Activated CD8-positive, alpha-beta memory T cell treated with anti-CD3 and anti-CD28 coated beads, Interleukin-2, amount 50 U/mL, for 1 hour (primary cell): Measurements from ENCODE around the gene LGR5.

Source experiments
- DNase-seq: peaks from one replicate; pipeline ENCODE4 v3.0.0-alpha.2; 2020; ENCODE audit errors: extremely low read depth

Gene LGR5

GRCh38 chr12:71438670-71439361 lies 782 bp upstream of the LGR5 start:
- no peak for DNase-seq

DNA sequence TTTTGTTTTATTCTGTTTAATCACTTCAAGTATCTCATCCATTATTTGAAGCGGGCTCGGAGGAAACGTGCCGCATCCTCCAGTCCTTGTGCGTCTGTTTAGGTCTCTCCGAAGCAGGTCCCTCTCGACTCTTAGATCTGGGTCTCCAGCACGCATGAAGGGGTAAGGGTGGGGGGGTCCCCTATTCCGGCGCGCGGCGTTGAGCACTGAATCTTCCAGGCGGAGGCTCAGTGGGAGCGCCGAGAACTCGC lies 311 bp upstream of the LGR5 start:
- DNase-seq, result no peak

DNA sequence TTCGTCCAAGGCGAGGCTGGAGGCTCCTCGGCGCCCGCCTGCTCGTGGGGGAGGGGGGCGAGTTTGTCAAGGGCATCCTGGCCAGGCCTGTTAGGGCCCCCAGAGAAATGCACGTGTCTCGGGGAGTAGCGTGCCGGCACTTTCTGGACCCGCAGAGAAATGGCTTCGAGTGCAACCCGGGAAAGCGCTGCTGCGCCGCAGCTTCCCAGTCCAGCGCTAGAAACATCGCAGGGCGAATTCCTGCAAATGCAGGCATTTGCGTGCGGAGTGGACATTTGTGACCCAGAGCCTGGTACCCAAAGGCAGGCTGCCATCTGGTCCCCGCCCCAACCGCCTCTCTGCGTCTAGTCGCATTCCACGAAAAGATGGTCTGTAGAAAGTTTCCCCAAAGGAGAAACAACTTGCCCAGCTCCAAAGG lies 756 bp downstream of the LGR5 start:
- DNase-seq, result no peak

DNA sequence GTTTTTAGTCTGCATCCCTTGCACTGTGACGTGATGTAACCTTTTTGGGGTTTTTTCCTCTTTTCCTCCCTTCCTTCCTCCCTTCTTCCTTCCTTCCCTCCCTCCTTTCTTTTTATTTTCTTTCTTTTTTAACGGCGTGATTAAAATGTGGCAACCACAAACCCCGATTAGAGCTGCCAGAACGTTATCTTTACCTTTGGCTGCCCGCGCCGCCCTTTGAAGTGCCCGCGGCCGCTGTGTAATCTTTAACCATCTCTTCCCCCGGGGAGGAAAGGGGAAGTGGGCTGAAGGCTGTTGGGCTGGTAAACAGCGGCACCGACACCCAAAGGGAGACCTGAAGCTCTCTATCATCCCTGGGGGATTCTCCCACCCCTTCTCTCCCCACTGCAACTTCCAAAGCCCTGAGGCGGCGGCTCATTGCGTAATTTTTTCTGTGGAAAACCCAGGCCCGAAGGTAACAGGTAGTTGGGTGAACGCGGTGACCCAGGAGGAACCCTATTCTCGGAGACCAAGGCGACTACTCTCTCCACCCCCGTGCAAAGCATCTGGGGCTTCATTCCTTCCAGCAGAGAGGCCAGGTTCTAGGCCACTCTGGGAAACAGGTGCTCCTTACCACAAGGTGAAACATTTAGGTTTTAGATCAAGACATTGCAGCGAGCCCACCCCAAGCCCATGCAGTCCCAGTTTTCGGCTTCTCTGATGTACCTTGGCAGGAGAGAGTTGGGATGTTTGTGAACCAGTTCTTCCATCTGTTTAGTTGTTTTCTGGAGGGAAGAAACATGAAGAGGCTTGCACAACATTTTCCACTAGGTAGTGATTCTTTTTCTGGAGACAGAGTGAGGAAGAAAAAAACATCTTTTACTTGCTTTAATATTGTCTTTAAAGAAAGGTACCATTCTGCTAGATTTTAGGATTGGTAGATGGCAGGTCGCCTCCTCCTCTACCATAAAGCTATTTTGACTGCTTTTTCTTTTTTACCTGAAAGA lies 1.5 kb downstream of the LGR5 start:
- DNase-seq, result no peak

DNA sequence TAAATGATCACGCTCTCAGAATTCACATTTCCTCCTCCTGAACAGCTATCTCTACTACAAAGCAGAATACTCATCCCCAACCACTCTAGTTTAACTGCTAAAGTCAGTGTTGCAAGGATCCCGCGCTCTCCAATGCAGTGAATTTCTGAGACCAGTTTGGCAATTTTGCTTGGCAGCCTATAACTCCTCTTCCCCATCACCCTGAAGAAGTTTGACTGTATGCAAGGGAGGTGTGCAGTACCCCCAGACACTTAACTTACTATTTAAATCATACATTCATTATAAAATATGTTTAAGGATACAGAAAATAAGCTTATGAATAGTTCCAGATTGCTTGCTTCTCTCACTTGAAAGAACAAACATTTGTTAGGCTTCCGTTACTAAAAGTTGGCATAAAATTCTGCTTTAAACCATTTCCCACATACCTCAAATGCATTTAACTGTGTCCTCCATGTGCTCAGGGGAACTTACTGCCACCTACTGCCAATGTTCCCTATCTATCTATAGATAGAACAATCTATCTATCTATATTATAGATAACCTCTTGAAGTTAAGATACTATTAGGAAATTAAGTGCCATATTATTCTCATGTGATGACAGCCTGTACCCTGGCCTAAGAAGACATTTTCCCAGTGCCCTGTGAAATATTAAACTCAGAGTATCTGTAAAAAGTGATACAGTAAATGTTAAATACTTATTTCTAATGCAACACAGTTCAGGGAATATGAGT lies 2.4 kb downstream of the LGR5 start:
- DNase-seq, result no peak

DNA sequence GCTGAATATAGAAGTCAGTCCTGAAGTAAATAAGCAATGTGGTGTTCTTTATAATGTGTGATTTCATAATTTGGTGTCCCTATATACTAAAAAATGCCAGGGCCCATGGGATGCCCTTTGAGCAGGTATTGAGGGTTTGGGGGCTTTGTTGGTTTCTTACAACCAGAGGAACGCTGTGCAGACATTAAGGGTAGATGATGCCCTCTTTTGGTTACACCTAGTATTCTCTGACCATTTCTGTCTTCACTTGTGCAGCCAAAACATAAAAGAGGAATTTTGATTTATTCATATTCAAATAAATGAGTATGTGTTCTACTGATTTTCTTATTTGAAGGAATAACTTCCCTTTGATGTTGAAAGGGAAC lies 3.0 kb downstream of the LGR5 start:
- no peak for DNase-seq

DNA sequence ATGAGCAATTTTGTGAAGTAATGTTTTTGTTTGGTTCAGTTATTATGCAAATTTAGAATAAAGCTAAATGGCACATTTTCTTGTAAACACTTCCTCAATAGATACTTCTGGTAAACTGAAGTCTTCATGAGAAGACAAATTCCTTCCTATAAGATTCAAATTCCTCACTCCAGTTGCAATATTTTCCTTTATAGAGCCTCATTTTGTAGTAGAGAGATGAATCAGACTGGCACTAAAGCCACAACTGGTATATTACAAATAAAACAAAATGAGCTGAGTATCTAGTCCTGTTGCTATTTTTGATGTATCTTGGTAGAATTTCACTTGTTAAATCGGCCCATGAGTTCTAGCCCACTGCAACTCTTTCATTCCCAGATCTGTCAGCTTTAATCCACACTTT lies 5.5 kb downstream of the LGR5 start:
- no peak for DNase-seq

DNA sequence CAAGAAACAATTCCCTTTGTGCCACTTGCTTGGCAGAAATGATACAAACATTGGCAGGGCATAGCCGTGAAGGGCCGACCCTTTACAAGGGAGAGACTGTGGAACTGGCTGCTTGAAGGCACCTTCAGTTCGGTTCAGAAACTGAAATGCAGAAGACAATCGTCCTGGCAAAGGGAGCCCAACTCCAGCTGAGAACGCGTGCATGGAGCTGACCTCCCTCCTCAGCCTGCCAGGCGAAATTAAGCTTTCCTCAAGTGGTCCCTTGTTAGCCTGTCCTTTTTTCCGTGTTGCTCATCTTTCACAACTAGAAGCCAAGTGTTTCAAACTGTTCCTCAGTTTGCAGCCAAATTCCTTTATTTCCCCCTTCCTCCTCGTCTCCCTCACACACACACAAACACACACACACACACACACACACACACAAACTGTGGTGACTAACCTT lies 8.1 kb downstream of the LGR5 start:
- no peak for DNase-seq

- DNase-seq, result no peak
Observed at GRCh38 chr12:71448150-71448581, 8.6 kb downstream of the LGR5 start.

DNA sequence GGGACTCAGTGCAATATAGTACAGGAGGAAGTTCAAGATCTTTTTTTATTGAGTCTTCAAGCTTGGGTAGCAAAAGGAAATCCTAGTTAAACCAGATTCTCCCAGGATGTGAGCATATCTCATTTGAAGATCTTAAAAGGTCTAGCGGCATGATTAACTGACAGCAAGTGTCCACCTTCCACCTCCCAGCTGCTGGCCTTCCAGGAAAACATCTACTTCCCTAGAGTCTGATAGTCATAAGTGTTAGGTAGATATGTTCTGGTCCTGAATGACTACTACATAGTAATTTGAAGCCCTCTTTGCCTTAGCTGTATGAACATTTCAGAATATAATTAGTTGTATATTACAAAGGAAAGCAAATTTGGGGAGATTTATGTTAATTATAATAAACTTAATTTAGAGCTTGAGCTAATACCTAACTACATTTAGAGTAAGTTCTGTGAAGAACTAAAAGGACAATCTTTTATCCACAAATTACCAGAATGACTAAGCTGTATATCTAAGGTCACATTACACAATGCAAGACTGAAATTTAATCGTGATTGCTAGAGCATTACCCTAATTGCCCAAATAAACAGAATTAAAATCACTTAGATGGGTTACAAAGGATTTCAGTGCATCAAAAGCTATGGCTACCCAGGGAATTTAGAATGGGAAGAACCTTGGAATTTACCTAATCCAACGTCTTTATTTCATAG lies 9.9 kb downstream of the LGR5 start:
- no peak for DNase-seq

DNA sequence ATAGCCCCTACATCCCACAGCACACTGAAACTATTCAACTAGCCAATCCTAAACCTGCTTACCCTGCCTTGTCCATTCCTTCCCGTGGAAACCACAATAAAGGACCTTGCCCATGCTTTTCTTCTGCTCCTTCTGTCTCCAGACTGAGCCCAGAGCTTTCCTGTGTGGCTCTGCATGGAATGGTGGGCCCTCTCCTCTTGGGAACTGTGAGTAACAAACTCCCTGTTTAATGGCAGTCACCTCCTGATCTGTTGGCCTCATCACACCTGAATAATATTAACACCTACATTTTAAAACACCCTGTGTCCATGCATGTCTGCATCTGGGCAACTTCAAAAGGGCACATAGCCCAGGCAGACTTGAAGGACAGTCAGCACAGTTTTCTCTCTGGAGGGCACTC lies 12.4 kb downstream of the LGR5 start:
- DNase-seq, result no peak

- no peak for DNase-seq
Observed at GRCh38 chr12:71455028-71455737, 15.6 kb downstream of the LGR5 start.

GRCh38 chr12:71456316-71456715 lies 16.7 kb downstream of the LGR5 start:
- no peak for DNase-seq

GRCh38 chr12:71456990-71457389 lies 17.4 kb downstream of the LGR5 start:
- DNase-seq, result no peak

DNA sequence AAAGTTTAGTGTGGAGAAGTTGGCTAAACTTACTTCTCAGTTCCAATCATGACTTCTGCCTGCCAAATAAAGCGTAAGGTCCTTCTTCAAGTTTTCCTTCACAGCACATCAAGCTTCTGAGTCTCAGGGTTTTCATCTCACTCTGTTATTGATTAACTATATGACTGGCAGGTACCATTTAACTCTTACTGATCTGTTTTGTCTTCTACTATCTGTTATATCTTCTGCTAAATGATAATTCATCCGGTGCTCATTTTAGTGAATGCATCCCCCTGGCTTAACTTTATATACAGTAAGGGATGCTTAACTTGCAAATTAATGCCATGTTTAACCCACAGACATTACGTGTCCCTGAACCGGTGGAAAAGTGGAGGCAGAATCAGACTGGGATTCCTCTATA lies 20.7 kb downstream of the LGR5 start:
- no peak for DNase-seq

- no peak for DNase-seq
Observed at GRCh38 chr12:71460850-71461609, 21.4 kb downstream of the LGR5 start.

- DNase-seq, result no peak
Observed at GRCh38 chr12:71461787-71462328, 22.3 kb downstream of the LGR5 start.

DNA sequence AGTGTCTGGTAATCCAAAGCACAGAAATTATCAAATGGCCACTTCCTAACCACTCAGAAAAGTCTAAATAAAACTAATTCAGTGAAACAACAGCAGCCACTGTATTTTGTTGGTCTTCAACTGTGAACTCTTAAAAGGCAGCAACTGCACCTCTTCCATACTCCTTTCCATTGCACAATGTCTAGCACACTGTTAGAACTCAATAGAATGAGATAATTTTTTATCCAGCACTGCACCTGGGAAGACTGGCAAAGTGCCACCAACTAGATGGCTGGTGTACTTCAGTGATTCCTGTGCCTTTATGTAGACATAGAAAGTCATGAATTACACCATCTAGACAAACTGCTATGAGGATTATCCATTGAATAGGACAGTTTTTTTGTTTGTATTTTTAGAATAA lies 26.2 kb downstream of the LGR5 start:
- DNase-seq, result no peak

DNA sequence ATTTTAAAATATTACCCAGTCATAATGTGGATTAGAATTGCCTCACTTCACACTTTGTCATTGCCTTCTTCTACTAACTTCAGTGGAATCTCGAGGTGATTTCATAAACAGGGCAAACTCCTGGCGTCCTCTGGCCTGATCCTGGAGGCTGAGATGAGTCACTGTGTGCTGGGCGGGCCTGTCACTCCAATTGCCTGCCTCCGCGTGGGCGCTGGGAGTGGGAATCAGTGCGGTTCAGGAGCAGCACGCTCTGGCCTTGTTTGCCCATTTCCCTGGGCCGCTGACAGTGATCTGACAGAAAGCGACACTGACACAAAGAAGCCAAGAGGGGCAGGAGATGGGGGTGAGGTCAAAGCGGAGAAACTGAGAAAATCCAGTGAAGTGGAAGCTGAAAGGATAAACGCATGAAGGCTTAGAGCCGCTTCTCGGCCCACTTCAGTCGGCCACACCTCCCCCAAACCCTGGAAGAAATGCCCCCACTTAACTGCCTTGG lies 29.7 kb downstream of the LGR5 start:
- no peak for DNase-seq

- DNase-seq, result no peak
Observed at GRCh38 chr12:71472441-71472911, 32.9 kb downstream of the LGR5 start.
